TTC549 (cell line): ENCODE measurements around the gene SARDH.

Experiments
- FAIRE-seq: peaks from 2 replicates; lab custom pipeline; 2012; peaks lifted over from hg19 to GRCh38; lab: Jason Lieb, UNC

The SARDH gene

GRCh38 chr9:133666845-133667244 is 71.3 kb downstream of the SARDH start:
- FAIRE-seq: no peak

GRCh38 chr9:133666387-133666786 is 71.8 kb downstream of the SARDH start:
- FAIRE-seq: no peak

DNA sequence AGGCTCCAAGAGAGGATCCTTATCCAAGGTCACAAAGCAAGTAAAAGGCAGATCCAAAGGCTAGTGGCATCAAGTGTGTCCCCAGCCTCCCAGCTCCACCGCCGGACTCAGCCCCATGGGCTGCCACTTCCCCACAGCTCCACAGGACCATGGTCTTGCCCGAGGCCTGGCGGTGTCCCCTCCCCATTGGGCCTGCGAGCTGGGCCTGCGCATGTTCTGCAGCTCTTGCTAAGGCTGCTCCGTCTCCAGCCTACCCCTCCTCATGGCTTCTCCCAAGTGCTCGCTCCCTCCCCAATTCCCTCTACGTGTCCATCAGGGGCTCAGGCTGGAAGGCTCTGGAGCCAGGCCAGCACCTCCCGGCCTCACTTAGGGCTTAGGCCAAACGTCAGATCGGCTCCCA is 72.6 kb downstream of the SARDH start:
- FAIRE-seq: no peak

GRCh38 chr9:133665096-133665495 is 73.1 kb downstream of the SARDH start:
- FAIRE-seq: no peak

DNA sequence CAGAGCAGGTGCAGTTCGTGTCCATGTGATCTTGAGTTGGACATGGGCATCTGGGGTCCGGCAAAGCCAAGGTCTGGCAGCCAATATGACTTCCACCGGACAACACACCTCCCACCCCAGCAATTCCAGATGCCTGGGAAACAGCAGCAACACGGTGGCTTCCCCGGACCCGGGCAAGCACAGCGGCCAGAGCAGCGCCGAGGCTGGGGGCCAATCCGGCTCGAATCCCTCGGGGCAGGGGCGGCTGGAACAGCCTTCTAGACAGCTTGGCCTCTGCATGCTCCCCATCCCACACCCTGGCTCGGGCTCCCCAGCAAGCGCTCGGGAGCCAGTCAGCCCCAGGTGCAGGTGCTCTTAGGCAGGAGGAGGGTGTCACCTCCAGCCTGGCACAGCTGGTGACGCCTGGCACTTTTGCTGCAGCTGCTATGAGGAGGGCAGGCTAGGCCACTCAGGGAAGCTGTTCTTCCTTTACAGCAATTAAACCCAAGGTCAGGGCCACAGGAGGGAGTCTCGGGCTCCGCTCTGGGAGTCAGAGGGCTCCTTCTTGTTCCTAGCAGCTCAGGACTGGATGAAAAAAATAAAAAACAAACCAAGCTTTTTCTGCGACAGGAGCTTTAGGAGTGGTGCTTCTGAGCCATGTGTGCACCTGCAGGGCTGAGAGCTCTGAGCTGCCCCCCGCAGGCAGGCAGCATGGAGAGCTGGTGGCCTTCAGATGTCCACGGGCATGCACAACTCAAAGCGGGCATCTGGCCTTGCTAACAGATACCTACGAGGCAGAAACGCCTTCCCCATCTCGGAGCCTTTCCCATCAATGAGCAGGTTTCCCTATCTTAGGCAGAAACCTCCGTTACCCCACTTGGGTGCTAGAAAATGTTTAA is 73.7 kb downstream of the SARDH start:
- FAIRE-seq: no peak

- FAIRE-seq: no peak
Measured at GRCh38 chr9:133661846-133662540, 76.2 kb downstream of the SARDH start.

GRCh38 chr9:133659516-133659915 is 78.6 kb downstream of the SARDH start:
- no peak for FAIRE-seq

GRCh38 chr9:133658442-133659431 is 79.4 kb downstream of the SARDH start:
- no peak for FAIRE-seq

DNA sequence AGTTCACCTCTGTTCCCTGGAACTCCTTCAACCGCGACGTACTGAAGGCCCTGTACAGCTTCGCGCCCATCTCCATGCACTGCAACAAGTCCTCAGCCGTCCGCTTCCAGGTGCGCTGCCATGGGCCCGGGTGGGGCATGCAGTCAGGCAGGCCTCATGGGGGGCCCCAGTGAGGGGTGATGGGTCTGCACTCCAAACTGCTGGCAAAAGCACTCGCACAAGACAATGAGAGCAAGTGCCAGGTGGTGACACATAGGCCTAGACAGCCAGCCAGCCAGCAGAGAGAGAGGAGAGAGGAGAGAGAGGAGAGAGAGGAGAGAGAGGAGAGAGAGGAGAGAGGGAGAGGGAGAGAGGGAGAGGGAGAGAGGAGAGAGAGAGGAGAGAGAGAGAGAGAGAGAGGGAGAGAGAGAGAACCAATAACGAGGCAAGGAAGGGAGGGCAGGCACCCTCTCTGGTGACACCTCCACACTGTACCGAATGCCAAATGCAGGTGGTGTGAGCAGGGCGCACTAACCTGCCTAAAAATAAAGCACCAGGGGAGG is 81.0 kb downstream of the SARDH start:
- no peak for FAIRE-seq

DNA sequence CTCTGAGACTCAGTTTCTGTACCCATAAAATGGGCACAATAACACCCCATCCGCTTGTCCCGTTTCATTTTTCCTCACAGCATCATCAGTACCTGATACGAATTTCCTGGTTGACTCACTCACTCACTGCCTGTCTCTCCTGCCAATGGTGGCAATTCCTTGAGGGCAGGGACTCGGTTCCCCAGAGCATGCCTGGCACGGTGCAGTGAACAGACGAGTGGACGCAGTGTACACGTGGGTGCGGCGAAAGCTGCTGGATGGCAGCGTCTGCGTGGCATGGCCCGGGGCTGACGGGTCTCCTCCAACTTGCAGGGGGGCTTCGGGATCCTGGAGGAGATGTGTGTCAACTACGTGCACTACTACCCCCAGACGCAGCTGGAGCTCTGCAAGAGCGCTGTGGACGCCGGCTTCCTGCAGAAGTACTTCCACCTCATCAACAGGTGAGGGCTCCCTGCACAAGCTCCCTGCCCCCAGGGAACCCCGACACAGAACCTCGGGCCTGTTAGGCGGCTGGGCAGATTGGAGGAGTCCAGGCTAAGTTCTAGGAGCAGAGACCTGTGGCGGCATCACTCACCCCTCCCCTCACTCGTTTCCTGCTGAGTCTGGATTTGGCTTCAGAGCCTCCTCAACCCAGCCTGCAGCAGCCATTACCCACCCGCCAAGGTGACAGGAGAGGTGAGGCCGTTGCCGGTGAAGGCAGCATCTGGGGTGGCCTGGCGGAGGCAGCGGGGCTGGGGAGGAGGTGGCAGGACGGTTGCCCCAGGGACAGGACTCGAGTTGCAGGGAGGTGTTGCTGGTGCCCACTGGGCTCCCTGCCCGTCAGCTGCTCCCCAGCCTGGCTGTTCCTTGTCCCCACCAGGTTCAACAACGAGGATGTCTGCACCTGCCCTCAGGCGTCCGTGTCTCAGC is 81.7 kb downstream of the SARDH start:
- no peak for FAIRE-seq

DNA sequence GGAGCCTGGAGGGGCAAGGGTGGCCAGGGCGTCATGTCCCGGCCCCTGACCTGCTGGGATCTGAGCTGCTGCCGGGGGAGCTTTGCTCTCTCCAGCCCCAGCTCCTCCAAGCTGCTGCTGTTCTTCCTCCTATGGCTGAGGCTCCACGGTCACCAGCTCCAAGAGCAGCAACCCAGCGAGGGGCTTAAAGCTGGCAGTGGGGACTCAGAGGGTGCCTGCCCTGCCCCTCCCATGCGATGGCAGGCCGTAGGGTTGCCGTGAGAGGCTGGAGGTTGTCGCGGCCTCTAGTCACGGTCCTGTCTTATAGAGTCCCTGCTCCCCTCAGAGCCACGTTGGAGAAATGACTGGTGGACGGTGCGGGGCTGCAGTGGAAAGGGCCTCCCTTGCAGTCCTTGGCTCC is 82.5 kb downstream of the SARDH start:
- FAIRE-seq: no peak

GRCh38 chr9:133654736-133655657 is 83.2 kb downstream of the SARDH start:
- FAIRE-seq: no peak

GRCh38 chr9:133653638-133654037 is 84.5 kb downstream of the SARDH start:
- no peak for FAIRE-seq

DNA sequence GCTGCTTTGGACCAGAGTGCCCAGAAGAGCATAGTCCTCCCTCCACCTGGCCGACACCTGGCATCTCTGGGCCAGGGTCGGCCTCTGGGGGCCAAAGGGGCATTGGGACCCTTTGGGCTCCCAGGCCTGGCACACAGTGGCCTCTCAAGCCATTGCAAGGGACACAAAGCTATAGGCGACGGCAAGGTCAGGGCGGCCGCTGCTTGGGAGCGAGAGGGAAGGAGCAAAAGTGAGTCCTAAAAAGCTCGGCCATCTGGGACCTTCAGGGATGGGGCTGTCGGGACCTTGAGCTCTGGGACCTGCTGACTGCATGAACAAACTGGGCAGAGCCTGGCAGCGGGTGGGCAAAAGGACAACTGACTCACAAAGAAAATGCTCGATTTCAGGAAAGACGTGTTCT is 88.1 kb downstream of the SARDH start:
- no peak for FAIRE-seq

GRCh38 chr9:133649194-133649593 is 89.0 kb downstream of the SARDH start:
- no peak for FAIRE-seq

DNA sequence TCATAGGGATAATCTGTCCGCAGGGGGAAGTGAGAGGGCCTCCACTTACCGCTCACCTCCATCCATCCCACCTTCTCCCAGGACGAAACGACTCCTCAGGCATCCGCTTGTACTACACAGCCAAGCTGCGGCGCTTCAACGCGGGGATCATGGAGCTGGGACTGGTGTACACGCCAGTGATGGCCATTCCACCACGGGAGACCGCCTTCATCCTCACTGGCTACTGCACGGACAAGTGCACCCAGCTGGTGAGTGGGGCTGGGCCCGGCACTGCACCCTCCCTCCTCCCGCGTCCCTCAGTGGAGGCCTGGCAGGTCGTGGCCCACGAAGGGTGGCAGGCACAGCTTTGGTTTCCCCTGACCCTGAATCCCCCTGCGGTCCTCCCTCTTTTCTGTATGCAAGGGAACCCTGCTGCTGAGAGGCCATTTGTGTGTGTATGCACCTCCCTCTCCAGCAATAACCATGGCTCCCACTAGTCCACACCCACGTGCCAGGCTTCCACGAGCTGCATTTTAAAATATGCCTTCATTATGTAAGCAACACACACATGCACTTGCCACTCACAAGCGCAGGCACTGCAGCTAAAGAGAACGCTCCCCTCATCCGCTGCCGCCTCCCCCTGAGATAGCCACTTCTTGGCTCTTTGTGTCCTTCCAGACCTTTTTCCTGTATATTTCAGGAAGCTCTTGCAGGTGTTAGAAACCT is 90.2 kb downstream of the SARDH start:
- no peak for FAIRE-seq

DNA sequence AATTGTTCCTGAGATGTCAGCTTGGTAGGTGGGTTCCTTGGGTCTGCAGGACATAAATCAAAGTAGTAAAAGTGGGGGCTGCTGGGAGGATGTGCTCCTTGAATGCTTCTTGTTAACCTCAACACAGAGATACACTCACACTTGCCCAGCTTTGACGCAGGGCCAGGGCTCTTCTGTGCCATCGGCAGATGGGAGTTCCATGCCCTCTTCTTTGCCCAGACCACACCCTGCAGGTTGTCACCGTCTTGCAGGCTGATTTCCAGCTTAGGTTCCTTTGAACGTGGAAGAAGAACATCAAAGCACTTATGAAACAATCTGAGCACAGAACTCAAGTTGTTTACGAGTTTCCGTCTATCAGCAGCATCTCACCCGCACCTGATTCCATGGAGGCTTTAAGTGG is 91.0 kb downstream of the SARDH start:
- no peak for FAIRE-seq

- no peak for FAIRE-seq
Measured at GRCh38 chr9:133645021-133645765, 93.0 kb downstream of the SARDH start.
